Measurements from ENCODE around the gene RREB1.

RREB1 gene

GRCh38 chr6:7249946-7250643 lies 142.3 kb downstream of the RREB1 start:
- no peak for DNase-seq (ENCODE audit: low spot score)
- Histone ChIP-seq H3K27ac (no peak overlapping the region), H3K4me3 (no peak overlapping the region)
- TF ChIP-seq CTCF (IDR thresholded peaks at IDR 0.05) = no peak

GRCh38 chr6:7250812-7251211 lies 143.1 kb downstream of the RREB1 start:
- TF ChIP-seq CTCF (IDR thresholded peaks at IDR 0.05) = no peak
- no peak overlapping the region for H3K4me3 ChIP-seq
- DNase-seq (ENCODE audit: low spot score) = no peak
- no peak overlapping the region for H3K27ac ChIP-seq

- DNase-seq (ENCODE audit: low spot score) = no peak
- no peak for TF ChIP-seq CTCF (IDR thresholded peaks at IDR 0.05)
- H3K27ac ChIP-seq = peak overlapping the region in 1 of 2 donors; percentile 61
These were observed 144.0 kb downstream of the RREB1 start for GRCh38 chr6:7251646-7252260.

GRCh38 chr6:7252390-7252789 lies 144.6 kb downstream of the RREB1 start:
- DNase-seq (ENCODE audit: low spot score) = no peak
- H3K4me3 ChIP-seq = no peak overlapping the region
- TF ChIP-seq CTCF (IDR thresholded peaks at IDR 0.05) = no peak
- peak overlapping the region in 1 of 2 donors; percentile 61 for H3K27ac ChIP-seq

More at GRCh38 chr6:7251646-7252260, 144.0 kb downstream of the RREB1 start:
- no peak overlapping the region for H3K4me3 ChIP-seq

- TF ChIP-seq CTCF (IDR thresholded peaks at IDR 0.05) = no peak
- H3K4me3 ChIP-seq = no peak overlapping the region
- no peak for DNase-seq (ENCODE audit: low spot score)
- peak overlapping the region; percentile 14 to 82 for H3K27ac ChIP-seq
These were observed 147.4 kb downstream of the RREB1 start for GRCh38 chr6:7254980-7255835.

GRCh38 chr6:7255918-7256317 lies 148.2 kb downstream of the RREB1 start:
- no peak for DNase-seq (ENCODE audit: low spot score)
- H3K27ac ChIP-seq = peak overlapping the region in 1 of 2 donors; percentile 82
- no peak for TF ChIP-seq CTCF (IDR thresholded peaks at IDR 0.05)
- H3K4me3 ChIP-seq = no peak overlapping the region
